Measurements from ENCODE around the gene TMEM129.
A peak's percentile ranks its signal among the peaks of the same experiment; 100 is the strongest.

Gene TMEM129

GRCh38 chr4:1744552-1744951 lies 23.4 kb upstream of the TMEM129 start:
- no peak for DNase-seq (ENCODE audit: low spot score)

DNA sequence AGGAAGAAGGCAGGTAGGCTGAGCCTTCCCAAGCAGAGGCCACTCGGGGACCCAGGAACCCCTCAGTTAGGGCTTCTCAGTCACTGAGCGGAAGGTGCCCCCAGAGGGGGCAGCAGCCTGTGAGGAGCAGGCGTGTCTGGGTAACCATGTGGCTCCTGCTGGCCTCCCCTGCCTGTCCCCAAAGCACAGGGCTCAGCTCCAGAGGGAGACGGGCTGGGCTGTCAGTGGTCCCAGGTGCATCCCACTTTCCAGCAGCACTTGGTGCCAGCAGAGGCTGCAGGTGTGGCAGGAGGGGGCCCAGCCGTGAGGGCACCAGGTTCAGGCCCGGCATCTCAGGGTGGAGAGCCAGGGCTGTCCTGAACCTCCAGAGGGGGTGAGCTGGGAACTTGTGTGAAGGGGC lies 22.9 kb upstream of the TMEM129 start:
- no peak for DNase-seq (ENCODE audit: low spot score)

- no peak for DNase-seq (ENCODE audit: low spot score)
Observed at GRCh38 chr4:1743551-1743950, 22.4 kb upstream of the TMEM129 start.

- no peak for DNase-seq (ENCODE audit: low spot score)
Observed at GRCh38 chr4:1741208-1741607, 20.1 kb upstream of the TMEM129 start.

DNA sequence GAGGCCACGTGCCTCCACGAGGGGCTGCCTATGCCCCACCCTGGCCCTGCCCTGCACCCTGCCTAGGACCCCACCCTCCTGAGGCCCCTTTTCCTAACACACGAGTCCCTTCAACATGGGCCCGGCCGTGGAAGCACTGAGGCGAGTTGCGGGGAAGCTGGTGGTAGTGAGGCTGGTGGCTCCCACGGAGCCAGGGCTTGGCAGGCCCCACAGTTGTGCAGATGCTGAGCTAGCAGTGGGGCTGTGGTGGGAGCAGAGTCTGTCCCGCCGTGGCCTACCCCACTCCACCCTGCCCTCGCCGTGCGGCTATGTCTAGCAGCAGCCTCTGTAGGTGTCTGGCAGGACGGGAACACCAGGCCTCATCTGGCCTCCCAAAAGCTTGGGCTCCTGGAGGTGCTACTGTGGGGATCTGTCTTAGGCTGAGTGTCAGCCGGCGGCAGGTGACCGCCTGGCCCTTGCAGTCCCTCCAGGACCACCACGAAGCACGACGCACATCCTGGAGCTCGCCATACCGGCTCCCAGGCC lies 19.0 kb upstream of the TMEM129 start:
- DNase-seq (ENCODE audit: low spot score), result no peak

- no peak for DNase-seq (ENCODE audit: low spot score)
Observed at GRCh38 chr4:1739358-1739757, 18.2 kb upstream of the TMEM129 start.

DNA sequence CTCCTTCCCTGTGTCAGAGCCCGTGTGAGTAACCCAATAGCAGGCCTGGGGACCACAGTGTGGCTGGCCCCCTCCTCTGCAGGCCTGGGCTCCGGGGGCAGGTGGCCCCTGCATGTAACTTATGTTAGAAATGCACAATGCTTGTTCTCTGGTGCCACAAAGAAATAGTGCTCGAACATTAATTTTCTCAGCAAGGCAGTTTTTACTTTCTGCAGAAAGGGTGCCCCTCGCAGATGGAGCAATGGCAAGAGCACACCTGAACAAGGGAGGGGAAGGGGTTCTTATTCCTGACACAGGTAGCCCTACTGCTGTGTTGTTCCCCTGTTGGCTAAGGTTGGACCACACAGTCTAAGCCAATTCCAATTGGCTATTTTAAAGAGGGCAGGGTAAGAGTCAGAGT lies 17.3 kb upstream of the TMEM129 start:
- DNase-seq (ENCODE audit: low spot score), result no peak

- no peak for DNase-seq (ENCODE audit: low spot score)
Observed at GRCh38 chr4:1737666-1738065, 16.5 kb upstream of the TMEM129 start.

DNA sequence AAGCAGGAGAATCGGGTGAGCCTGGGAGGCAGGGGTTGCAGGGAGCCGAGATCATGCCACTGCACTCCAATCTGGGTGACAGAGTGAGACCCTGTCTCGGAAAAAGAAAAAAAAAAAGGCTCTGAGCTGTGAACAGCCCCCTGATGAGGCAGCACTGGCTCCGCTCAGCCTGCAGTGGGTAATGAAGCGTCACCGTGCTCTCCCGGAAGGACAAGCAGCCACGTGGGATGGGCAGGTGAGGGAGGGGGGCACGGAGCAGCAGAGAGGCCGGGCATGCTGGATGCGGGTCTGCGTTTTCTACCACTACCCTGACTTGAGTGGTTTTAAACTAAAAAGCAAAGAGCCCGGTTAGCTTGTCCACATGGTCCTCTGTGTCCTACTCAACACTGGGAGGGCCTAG lies 15.7 kb upstream of the TMEM129 start:
- no peak for DNase-seq (ENCODE audit: low spot score)

DNA sequence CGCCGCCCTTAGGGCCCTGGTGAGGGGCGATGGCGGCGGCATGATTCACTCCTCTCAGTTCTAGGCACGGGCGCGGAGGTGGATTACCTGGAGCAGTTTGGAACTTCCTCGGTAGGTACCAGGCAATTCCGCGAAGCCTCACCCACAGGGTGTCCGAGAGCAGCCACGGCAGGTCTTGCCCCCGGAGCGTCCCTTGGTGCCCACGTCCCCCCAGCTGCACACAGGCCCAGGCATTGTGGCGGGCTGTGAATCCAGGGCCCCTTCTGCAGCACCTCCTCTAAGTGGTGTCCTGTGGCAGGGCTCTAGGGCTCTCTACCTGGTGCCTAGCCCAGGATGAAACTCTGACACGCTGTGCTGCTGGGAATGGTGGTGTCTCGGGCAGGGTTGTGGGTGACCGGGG lies 14.1 kb upstream of the TMEM129 start:
- no peak for DNase-seq (ENCODE audit: low spot score)

DNA sequence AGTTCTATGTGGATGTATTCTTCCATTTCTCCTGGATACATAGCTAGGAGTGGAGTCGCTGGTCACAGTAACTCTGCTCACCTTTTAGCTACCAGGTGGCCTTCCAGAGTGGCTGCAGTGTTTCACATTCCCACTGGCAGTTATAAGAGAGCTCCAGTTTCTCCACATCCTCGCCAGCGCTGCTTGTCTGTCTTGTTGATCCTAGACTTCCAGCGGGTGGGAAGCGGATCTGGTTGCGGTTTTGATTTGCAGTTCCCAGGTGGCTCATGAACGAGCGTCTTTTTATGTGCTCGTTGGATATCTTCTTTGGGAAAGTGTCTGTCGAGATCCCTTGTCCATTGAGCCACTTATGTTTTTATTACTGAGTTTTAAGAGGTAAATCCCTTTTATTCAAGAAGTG lies 11.8 kb upstream of the TMEM129 start:
- DNase-seq (ENCODE audit: low spot score), result no peak

- DNase-seq (ENCODE audit: low spot score), result no peak
Observed at GRCh38 chr4:1731180-1731579, 10.1 kb upstream of the TMEM129 start.

GRCh38 chr4:1730532-1731135 lies 9.5 kb upstream of the TMEM129 start:
- no peak for DNase-seq (ENCODE audit: low spot score)

- DNase-seq (ENCODE audit: low spot score), result no peak
Observed at GRCh38 chr4:1728061-1728980, 7.2 kb upstream of the TMEM129 start.

GRCh38 chr4:1727117-1728031 lies 6.3 kb upstream of the TMEM129 start:
- peak; percentile 37 for DNase-seq (ENCODE audit: low spot score)

- DNase-seq (ENCODE audit: low spot score), result peak; percentile 75
Observed at GRCh38 chr4:1726146-1726934, 5.2 kb upstream of the TMEM129 start.

GRCh38 chr4:1725521-1725920 lies 4.4 kb upstream of the TMEM129 start:
- no peak for DNase-seq (ENCODE audit: low spot score)

- DNase-seq (ENCODE audit: low spot score), result no peak
Observed at GRCh38 chr4:1723131-1723801, 2.1 kb upstream of the TMEM129 start.

DNA sequence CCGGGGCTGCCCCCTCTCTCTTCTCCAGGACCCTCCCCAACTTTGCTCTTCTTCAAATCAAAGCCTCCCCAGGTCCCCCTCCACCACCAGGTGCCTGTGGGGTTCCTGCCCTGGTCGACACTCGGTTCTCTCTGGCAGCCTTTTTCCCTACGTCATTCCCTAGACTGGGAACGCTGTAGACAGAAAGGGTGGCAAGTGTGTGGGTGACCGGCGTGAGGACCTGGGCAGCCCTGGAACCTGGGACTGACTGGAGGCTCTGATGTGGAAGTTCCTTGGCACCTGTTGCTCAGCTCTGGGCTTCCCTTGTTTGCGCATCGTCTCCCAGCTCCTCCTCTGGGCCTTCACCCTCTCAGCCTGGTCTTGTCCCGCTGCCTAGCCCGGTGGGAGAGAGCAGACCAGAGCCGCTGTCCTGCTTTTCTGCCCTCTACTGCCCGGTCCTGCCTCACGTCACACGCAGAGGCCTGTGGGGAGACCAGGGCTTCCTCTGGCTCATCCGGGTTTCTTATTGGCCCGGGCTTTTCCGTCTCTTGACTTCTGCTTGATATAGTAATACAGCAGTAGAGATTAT lies 1.5 kb upstream of the TMEM129 start:
- DNase-seq (ENCODE audit: low spot score), result no peak

Data from LoVo (cell line).